ENCODE measurements around the gene BSDC1.

The BSDC1 gene

GRCh38 chr1:32376199-32376598 is 18.0 kb downstream of the BSDC1 start:
- no peak overlapping the region for H3K27ac ChIP-seq
- TF ChIP-seq ZFX (IDR thresholded peaks at IDR 0.05; ENCODE audit: borderline replicate concordance) (no peak), CTCF (IDR thresholded peaks at IDR 0.05) (no peak)

GRCh38 chr1:32373996-32374592 is 20.1 kb downstream of the BSDC1 start:
- no peak overlapping the region for H3K27ac ChIP-seq
- TF ChIP-seq CTCF (IDR thresholded peaks at IDR 0.05) (no peak), ZFX (IDR thresholded peaks at IDR 0.05; ENCODE audit: borderline replicate concordance) (no peak)

GRCh38 chr1:32372149-32372756 is 22.0 kb downstream of the BSDC1 start:
- no peak overlapping the region for H3K27ac ChIP-seq
- TF ChIP-seq CTCF (IDR thresholded peaks at IDR 0.05) (no peak), ZFX (IDR thresholded peaks at IDR 0.05; ENCODE audit: borderline replicate concordance) (no peak)

- H3K27ac ChIP-seq, result no peak overlapping the region
- TF ChIP-seq CTCF (IDR thresholded peaks at IDR 0.05), result no peak
- TF ChIP-seq ZFX (IDR thresholded peaks at IDR 0.05; ENCODE audit: borderline replicate concordance), result no peak
These were observed 26.2 kb downstream of the BSDC1 start for GRCh38 chr1:32367912-32368635.

GRCh38 chr1:32365445-32365844 is 28.8 kb downstream of the BSDC1 start:
- H3K27ac ChIP-seq, result 0 out of 2 replicates have a peak overlapping the region, but pooled peaks have one; percentile 2
- TF ChIP-seq CTCF (IDR thresholded peaks at IDR 0.05), result no peak

GRCh38 chr1:32364836-32365235 is 29.4 kb downstream of the BSDC1 start:
- TF ChIP-seq CTCF (IDR thresholded peaks at IDR 0.05) (no peak), ZFX (IDR thresholded peaks at IDR 0.05; ENCODE audit: borderline replicate concordance) (no peak)
- H3K27ac ChIP-seq, result 0 out of 2 replicates have a peak overlapping the region, but pooled peaks have one; percentile 2

GRCh38 chr1:32363713-32364112 is 30.5 kb downstream of the BSDC1 start:
- H3K27ac ChIP-seq, result no peak overlapping the region
- no peak for TF ChIP-seq ZFX (IDR thresholded peaks at IDR 0.05; ENCODE audit: borderline replicate concordance)
- TF ChIP-seq CTCF (IDR thresholded peaks at IDR 0.05), result no peak

Measured in 22Rv1 (cell line).